Spleen (tissue), 7 donors: ENCODE data around the gene ZER1.

Experiments used
- CTCF ChIP-seq, 11 experiments: fragments of 200-600 bp in 7 of 11; fragments of 450-650 bp in 4 of 11; sonication (generic) in 4 of 11; IDR thresholded peaks in 8 of 11; conservative IDR thresholded peaks in 3 of 11; 1 replicate in 7 of 11; 2 replicates in 4 of 11; pipeline versions ENCODE4 v1.4.0 to v1.8.0; 2016 to 2021; ENCODE audit warnings: antibody characterized with exemption in 11 of 11, inconsistent platforms in 4 of 11, mild to moderate bottlenecking in 1 of 11
- POLR2A ChIP-seq, 3 donors: fragments of 450-650 bp; IDR thresholded peaks; one replicate each; pipeline ENCODE4 v1.5.1; 2017; ENCODE audit warnings: antibody characterized with exemption in 3 of 3, mild to moderate bottlenecking in 1 of 3
- POLR2AphosphoS5 ChIP-seq, 3 donors: sonication (generic); formaldehyde crosslinking; IDR thresholded peaks; one replicate each; pipeline ENCODE4 v1.5.1; 2017; ENCODE audit warnings: antibody characterized with exemption in 3 of 3
- donor health status: DM: no; HTN: no; CAD: no; lungs with moderate emphysema.
- donor health status: DM: no; HTN: no; CAD: no.
- donor health status: DM: no; HTN: no; CAD: no.

DNA sequence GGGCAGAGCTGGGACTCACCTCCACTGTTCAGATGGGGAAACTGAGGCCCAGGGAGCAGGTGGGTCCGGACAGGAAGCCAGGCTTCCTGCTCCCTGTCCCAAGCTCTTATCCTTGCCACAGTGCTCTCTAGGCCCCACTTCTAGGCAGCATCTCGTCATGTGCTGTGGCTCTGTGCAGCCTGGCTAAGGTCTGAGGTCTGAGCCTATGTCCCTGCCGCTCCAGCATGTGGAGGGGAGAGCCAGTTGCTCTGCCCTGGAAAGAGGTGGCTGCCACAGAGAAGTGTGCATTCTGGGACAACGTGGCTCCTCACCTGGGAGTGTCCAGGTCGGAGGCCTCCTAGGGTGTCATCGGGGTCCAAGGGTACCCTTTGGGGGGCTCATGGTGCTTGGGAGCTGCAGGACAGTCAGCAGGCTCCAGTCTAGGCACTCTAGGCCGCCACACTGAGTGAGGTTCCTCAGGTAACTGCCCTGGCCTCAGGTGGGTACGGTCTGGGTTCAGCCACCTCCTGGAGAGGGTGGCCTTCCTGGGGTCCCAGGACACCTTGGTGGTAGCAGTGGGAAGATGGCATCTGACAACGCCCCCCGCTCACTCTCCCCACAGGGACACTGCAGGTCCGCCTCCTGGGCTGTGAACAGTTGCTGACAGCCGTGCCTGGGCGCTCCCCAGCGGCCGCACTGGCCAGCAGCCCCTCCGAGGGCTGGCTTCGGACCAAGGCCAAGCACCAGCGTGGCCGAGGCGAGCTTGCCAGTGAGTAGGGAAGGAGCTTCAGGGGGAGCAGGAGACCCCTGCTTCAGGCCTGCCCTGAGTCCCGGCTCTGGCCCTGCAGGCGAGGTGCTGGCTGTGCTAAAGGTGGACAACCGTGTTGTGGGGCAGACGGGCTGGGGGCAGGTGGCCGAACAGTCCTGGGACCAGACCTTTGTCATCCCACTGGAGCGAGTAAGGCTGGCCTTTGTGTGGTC, 59.0 kb downstream of the ZER1 start:
- TF ChIP-seq CTCF (IDR thresholded peaks at IDR 0.05 in 8 of 11, conservative IDR thresholded peaks at IDR 0.05 in 3 of 11) (no peak), POLR2AphosphoS5 (IDR thresholded peaks at IDR 0.05) (no peak), POLR2A (IDR thresholded peaks at IDR 0.05) (no peak)
